ENCODE data around the gene LHX5. TPM values are rescaled to one million over a fixed set of nuclear protein-coding genes. Genes with fewer than 3 reads are reported as not detected.

LHX5 gene
- total RNA-seq, 3 donors from 2014 or later (not counting 1 experiment from before 2014, with no cell fraction given) = not detected

DNA sequence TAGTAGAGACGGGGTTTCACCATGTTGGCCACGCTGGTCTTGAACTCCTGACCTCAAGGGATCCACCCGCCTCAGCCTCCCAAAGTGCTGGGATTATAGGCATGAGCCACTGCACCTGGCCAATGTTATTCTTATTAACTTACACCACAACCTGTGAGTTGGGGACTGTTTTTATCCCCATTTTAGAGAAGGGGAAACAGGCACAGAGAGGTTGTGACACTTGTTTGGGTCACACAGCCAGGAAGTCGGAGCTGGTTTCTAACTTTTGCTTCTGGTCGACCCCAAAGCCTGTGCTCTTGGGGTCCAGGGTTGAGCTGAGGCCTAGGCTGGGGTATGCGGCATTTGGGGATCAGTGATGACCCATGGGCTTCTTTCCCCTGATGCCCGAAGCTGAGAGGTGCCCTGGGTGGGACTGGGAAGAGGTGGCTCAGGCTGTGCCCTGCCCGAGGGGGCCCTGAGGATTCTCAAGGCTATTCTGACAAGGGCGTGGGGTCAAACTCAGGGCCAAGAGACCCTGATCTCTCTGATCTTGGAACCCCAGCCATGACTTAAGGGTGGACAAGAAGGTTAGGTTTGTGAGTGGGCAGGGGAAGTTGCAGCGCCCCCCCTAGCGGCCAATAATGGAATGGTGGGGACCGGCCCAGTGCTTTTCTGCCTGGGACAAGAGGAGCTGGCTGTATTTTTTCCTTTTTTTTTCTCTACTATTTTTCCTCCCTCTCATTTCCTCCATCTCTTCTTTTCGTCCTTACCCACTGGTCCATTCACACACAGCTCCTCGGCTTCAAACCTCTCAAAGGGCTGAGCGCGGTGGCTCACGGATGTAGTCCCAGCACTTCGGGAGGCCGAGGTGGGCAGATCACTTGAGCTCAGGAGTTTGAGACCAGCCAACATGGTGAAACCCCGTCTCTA is 46.5 kb downstream of the LHX5 start:
- 72% methylated on average over 19 of the region's 20 CpGs for WGBS (ENCODE audit: insufficient coverage)

DNA sequence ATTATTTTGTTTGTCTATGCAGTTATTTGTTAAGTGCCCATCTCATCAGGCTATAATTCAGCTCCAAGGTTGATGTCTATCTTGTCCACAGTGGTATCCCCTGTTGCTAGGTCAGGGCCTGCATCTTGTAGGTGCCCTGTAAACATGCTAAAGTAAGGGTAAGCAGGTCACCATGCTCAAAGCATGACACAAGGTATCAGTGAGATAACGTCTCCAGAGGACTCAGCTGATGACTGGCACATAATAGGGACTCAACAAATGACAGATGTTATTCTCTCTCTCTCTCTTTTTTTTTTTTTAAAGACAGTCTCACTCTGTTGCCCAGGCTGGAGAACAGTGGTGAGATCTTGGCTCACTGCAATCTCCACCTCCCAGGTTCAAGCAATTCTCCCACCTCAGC is 47.2 kb downstream of the LHX5 start:
- Histone ChIP-seq H3K4me3 (ENCODE audit: low read length) (no peak overlapping the region), H3K4me1 (ENCODE audit: control insufficient read depth, insufficient read depth, low read length) (peaks cover 13% of the 10 kb centered on the region), H3K36me3 (ENCODE audit: control insufficient read depth, insufficient read depth, low read length) (no peaks in the 10 kb centered on the region), H3K27ac (ENCODE audit: low read length) (no peak overlapping the region), H3K27me3 (ENCODE audit: control insufficient read depth, insufficient read depth, low read length) (no peaks in the 10 kb centered on the region), H3K9me3 (ENCODE audit: control insufficient read depth, insufficient read depth, low read length) (no peaks in the 10 kb centered on the region)
- H3K4me1 Mint-ChIP-seq = peaks cover 0 to 28% of the 10 kb centered on the region in 2 donors
- intact Hi-C loops (cut with micrococcal nuclease) = no loop called here
- no peaks in the 10 kb centered on the region for H3K9me3 Mint-ChIP-seq
- no peak for TF ChIP-seq CTCF (IDR thresholded peaks at IDR 0.05)
- ATAC-seq (no peak), DNase-seq (no peak)
- 85% methylated on average over 1 of the region's 1 CpG for WGBS (ENCODE audit: insufficient coverage)
- H3K27me3 Mint-ChIP-seq (ENCODE audit: low read depth in 2 of 2) = no peaks in the 10 kb centered on the region
- no peak overlapping the region for H3K4me3 Mint-ChIP-seq
- peak overlapping the region in 1 of 2 donors; percentile 63 for H3K27ac Mint-ChIP-seq
- H3K36me3 Mint-ChIP-seq = no peaks in the 10 kb centered on the region

More for the DNA sequence above, 46.5 kb downstream of the LHX5 start:
- Histone ChIP-seq H3K27ac (ENCODE audit: low read length) (no peak overlapping the region), H3K27me3 (ENCODE audit: control insufficient read depth, insufficient read depth, low read length) (no peaks in the 10 kb centered on the region), H3K4me3 (ENCODE audit: low read length) (no peak overlapping the region), H3K4me1 (ENCODE audit: control insufficient read depth, insufficient read depth, low read length) (peaks cover 13% of the 10 kb centered on the region), H3K9me3 (ENCODE audit: control insufficient read depth, insufficient read depth, low read length) (no peaks in the 10 kb centered on the region), H3K36me3 (ENCODE audit: control insufficient read depth, insufficient read depth, low read length) (no peaks in the 10 kb centered on the region)
- H3K4me1 Mint-ChIP-seq = peaks cover 0 to 28% of the 10 kb centered on the region in 2 donors
- H3K27me3 Mint-ChIP-seq (ENCODE audit: low read depth in 2 of 2) = no peaks in the 10 kb centered on the region
- no peaks in the 10 kb centered on the region for H3K36me3 Mint-ChIP-seq
- ATAC-seq (peak in 2 of 3 donors; percentile 30 to 70), DNase-seq (peak; percentile 58 to 59)
- peak overlapping the region in 1 of 2 donors; percentile 63 for H3K27ac Mint-ChIP-seq
- no peaks in the 10 kb centered on the region for H3K9me3 Mint-ChIP-seq
- intact Hi-C loops (cut with micrococcal nuclease) = no loop called here
- no peak overlapping the region for H3K4me3 Mint-ChIP-seq
- peak; percentile 89 for TF ChIP-seq CTCF (IDR thresholded peaks at IDR 0.05)

DNA sequence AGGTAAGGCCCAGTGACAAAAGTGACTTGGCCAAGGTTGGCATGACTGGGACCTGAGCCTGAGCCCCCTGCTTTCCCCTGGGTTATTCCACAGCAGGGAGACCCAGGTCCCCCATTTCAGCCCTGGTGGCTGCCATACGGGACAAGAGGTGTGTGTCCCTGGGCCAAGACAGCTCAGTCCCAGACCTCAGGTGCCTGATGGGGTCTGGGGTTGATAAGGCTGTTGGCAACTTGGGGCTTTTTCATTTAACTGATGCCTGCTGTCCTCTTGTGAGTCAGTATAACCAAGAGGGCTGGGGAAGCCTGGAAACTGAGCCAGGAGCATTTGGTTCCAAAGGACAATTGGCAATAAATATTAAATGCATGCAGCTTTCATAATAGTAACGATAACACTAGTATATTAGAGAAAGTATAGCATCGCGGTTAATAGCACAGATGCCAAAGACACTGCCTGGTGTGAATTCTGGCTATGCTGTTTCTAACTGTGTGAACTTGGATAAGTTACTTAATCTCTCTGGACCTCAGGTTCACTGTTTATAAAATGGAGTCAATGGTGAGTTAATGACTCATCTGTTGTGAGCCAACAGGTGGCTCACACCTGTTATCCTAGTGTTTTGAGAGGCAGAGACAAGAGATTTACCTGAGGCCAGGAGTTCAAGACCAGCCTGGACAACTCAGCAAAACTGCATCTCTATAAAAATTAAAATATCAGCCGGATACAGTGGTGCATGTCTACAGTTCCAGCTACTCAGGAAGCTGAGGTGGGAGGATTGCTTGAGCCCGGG is 48.6 kb downstream of the LHX5 start:
- Mint-ChIP-seq H3K36me3 (no peaks in the 10 kb centered on the region), H3K9me3 (no peaks in the 10 kb centered on the region), H3K27ac (peak overlapping the region in 1 of 2 donors; percentile 100), H3K4me3 (no peak overlapping the region), H3K4me1 (peaks cover 0 to 28% of the 10 kb centered on the region in 2 donors), H3K27me3 (ENCODE audit: low read depth in 2 of 2) (peaks cover 0 to 3% of the 10 kb centered on the region in 2 donors)
- intact Hi-C loops (cut with micrococcal nuclease) = no loop called here
- no peaks in the 10 kb centered on the region for H3K36me3 ChIP-seq (ENCODE audit: control insufficient read depth, insufficient read depth, low read length)
- H3K27ac ChIP-seq (ENCODE audit: low read length) = no peak overlapping the region
- DNase-seq (no peak), ATAC-seq (no peak)
- H3K27me3 ChIP-seq (ENCODE audit: control insufficient read depth, insufficient read depth, low read length) = no peaks in the 10 kb centered on the region
- peaks cover 13% of the 10 kb centered on the region for H3K4me1 ChIP-seq (ENCODE audit: control insufficient read depth, insufficient read depth, low read length)
- no peak for TF ChIP-seq CTCF (IDR thresholded peaks at IDR 0.05)
- no peaks in the 10 kb centered on the region for H3K9me3 ChIP-seq (ENCODE audit: control insufficient read depth, insufficient read depth, low read length)
- 88% methylated on average over 6 of the region's 6 CpGs for WGBS (ENCODE audit: insufficient coverage)
- no peak overlapping the region for H3K4me3 ChIP-seq (ENCODE audit: low read length)

All from natural killer cell (primary cell).